HCT116 (cell line): ENCODE results near the gene LAD1. TPM values are rescaled to one million over a fixed set of nuclear protein-coding genes. Genes with fewer than 3 reads are reported as not detected.

Experiments
- ATAC-seq: fragments of 200-7000 bp; cut with Tn5 transposase; 2 replicates; pipeline ENCODE4 v1.9.1; 2020; ENCODE audit warnings: mild to moderate bottlenecking, moderate library complexity
- BruUV-seq: library from RNA; stranded (reverse); fragments of 400-500 nt; replicated peaks from 2 replicates; lab custom pipeline; 2021; lab: Mats Ljungman, UMichigan
- CTCF ChIA-PET: fragments of 300-600 bp; sonication (Branson Sonifier 250); formaldehyde crosslinking; loops from one replicate; lab custom pipeline; 2021; ENCODE audit warnings: antibody characterized with exemption; lab: Charles Lee
- POLR2A ChIA-PET: fragments of 300-600, 350-600 bp; sonication (Branson Sonifier 250); formaldehyde crosslinking; loops from one replicate; lab custom pipeline; 2021; ENCODE audit warnings: antibody characterized with exemption; lab: Charles Lee
- RAD21 ChIA-PET, 2 experiments: fragments of 300-600 bp; sonication (Branson Sonifier 250); formaldehyde crosslinking; loops; one replicate each; lab custom pipeline; 2023; ENCODE audit warnings: low total read pairs in 2 of 2; ENCODE audit not compliant: uncharacterized antibody in 2 of 2, unreplicated experiment in 2 of 2, low non-redundant PET in 1 of 2; lab: Charles Lee
- DNase-seq: peaks from one replicate; pipeline ENCODE4 v3.0.0-alpha.2; 2010; ENCODE audit warnings: low read depth, low spot score
- H2AFZ ChIP-seq: fragments of 200-600 bp; shearing (Covaris generic), sonication (generic); 2 replicates; pipeline ENCODE4 v1.6.1; 2017; ENCODE audit warnings: low read depth, mixed run types, mixed read lengths, antibody characterized with exemption, low read length; ENCODE audit not compliant: poor library complexity, severe bottlenecking
- H3K27ac ChIP-seq: 2 replicates; pipeline ENCODE4 v1.5.1; 2012; ENCODE audit warnings: low read depth, low read length
- H3K27me3 ChIP-seq: fragments of 200-600 bp; sonication (generic); 2 replicates; pipeline ENCODE4 v1.6.1; 2016; ENCODE audit warnings: mixed run types, low read length, mixed read lengths; ENCODE audit not compliant: insufficient read depth
- H3K36me3 ChIP-seq, 2 experiments: fragments of 200-500 bp in 1 of 2; fragments of 200-600 bp in 1 of 2; sonication (Bioruptor generic) in 1 of 2; sonication (generic) in 1 of 2; 2 replicates each; pipeline versions ENCODE4 v1.5.1 to v1.6.1; 2014 to 2016; ENCODE audit warnings: low read length in 2 of 2, inconsistent platforms in 1 of 2, mixed read lengths in 1 of 2, mixed run types in 1 of 2; ENCODE audit not compliant: insufficient read depth in 2 of 2, control insufficient read depth in 1 of 2
- H3K4me1 ChIP-seq, 2 experiments: fragments of 200-600 bp in 1 of 2; sonication (generic) in 1 of 2; 2 replicates each; pipeline versions ENCODE4 v1.5.1 to v1.6.1; 2012 to 2017; ENCODE audit warnings: low read length in 2 of 2, inconsistent platforms in 1 of 2, mild to moderate bottlenecking in 1 of 2, mixed read lengths in 1 of 2, mixed run types in 1 of 2, moderate library complexity in 1 of 2; ENCODE audit not compliant: insufficient read depth in 2 of 2, control insufficient read depth in 1 of 2
- H3K4me2 ChIP-seq: fragments of 200-600 bp; sonication (generic); 2 replicates; pipeline ENCODE4 v1.6.1; 2017; ENCODE audit warnings: mixed run types, low read length, mixed read lengths
- H3K4me3 ChIP-seq, 2 experiments: fragments of 200-600 bp in 1 of 2; sonication (generic) in 1 of 2; replicated peaks in 1 of 2; 2 replicates each; pipeline ENCODE4 v1.5.1; 2011 to 2016; ENCODE audit warnings: low read length in 2 of 2, control low read depth in 1 of 2, low read depth in 1 of 2, mild to moderate bottlenecking in 1 of 2, mixed read lengths in 1 of 2, mixed run types in 1 of 2
- H3K79me2 ChIP-seq: fragments of 200-600 bp; sonication (generic); 2 replicates; pipeline ENCODE4 v1.6.1; 2017; ENCODE audit warnings: mild to moderate bottlenecking, mixed run types, low read length, moderate library complexity, mixed read lengths; ENCODE audit not compliant: insufficient read depth
- H3K9ac ChIP-seq: fragments of 200-600 bp; sonication (generic); 2 replicates; pipeline ENCODE4 v1.6.1; 2016; ENCODE audit warnings: low read length, mixed read lengths
- H3K9me2 ChIP-seq: fragments of 200-600 bp; sonication (generic), shearing (Covaris generic); 2 replicates; pipeline ENCODE4 v1.6.1; 2017; ENCODE audit warnings: mixed run types, mild to moderate bottlenecking, moderate library complexity; ENCODE audit not compliant: insufficient read depth
- H3K9me3 ChIP-seq, 2 experiments: fragments of 200-500 bp in 1 of 2; fragments of 200-600 bp in 1 of 2; sonication (Bioruptor generic) in 1 of 2; sonication (generic) in 1 of 2; 2 replicates each; pipeline ENCODE4 v1.6.1; 2014 to 2017; ENCODE audit warnings: low read length in 2 of 2, mixed read lengths in 2 of 2, inconsistent platforms in 1 of 2, low read depth in 1 of 2, mild to moderate bottlenecking in 1 of 2, mixed run types in 1 of 2, moderate library complexity in 1 of 2; ENCODE audit not compliant: control insufficient read depth in 1 of 2, insufficient read depth in 1 of 2
- H4K20me1 ChIP-seq: fragments of 200-600 bp; sonication (generic), shearing (Covaris generic); 2 replicates; pipeline ENCODE4 v1.6.1; 2017; ENCODE audit warnings: mixed run types, mild to moderate bottlenecking, moderate library complexity; ENCODE audit not compliant: insufficient read depth
- CBX3 ChIP-seq: IDR thresholded peaks from 2 replicates; pipeline ENCODE4 v1.6.1; 2012; ENCODE audit warnings: low read depth
- CEBPB ChIP-seq: IDR thresholded peaks from 2 replicates; pipeline ENCODE4 v1.6.1; 2012; ENCODE audit warnings: low read depth
- EGR1 ChIP-seq: IDR thresholded peaks from 2 replicates; pipeline ENCODE4 v1.6.1; 2012; ENCODE audit warnings: low read depth
- EZH2 ChIP-seq: fragments of 200-600 bp; sonication (generic); IDR thresholded peaks from 2 replicates; pipeline ENCODE4 v1.6.1; 2017; ENCODE audit warnings: antibody characterized with exemption, mixed run types
- JUND ChIP-seq: IDR thresholded peaks from 2 replicates; pipeline ENCODE4 v1.6.1; 2012
- POLR2AphosphoS5 ChIP-seq: IDR thresholded peaks from 2 replicates; pipeline ENCODE4 v1.6.1; 2011; ENCODE audit warnings: mild to moderate bottlenecking, low read depth, low read length, moderate library complexity
- RAD21 ChIP-seq: IDR thresholded peaks from 2 replicates; pipeline ENCODE4 v1.6.1; 2012; ENCODE audit warnings: low read depth, mild to moderate bottlenecking
- SP1 ChIP-seq: IDR thresholded peaks from 2 replicates; pipeline ENCODE4 v1.6.1; 2012; ENCODE audit warnings: low read depth
- SRF ChIP-seq: IDR thresholded peaks from 2 replicates; pipeline ENCODE4 v1.6.1; 2012; ENCODE audit warnings: low read depth
- YY1 ChIP-seq: IDR thresholded peaks from 2 replicates; pipeline ENCODE4 v1.6.1; 2011; ENCODE audit warnings: low read length, low read depth, moderate library complexity, mild to moderate bottlenecking; ENCODE audit not compliant: insufficient replicate concordance; ENCODE audit errors: extremely low read depth
- ZFX ChIP-seq: fragments of 450-650 bp; IDR thresholded peaks from 2 replicates; pipeline ENCODE4 v1.6.1; 2017
- ZNF274 ChIP-seq: fragments of 200-500 bp; sonication (Bioruptor generic); IDR thresholded peaks from 2 replicates; pipeline ENCODE4 v1.6.1; 2014; ENCODE audit warnings: mild to moderate bottlenecking, low read depth, low read length, inconsistent platforms
- intact Hi-C: fragments of 100-400 bp; cut with micrococcal nuclease; formaldehyde crosslinking; loops from 2 replicates; pipeline ENCODE4 v1.10.0; 2022
- total RNA-seq: library from RNA; stranded (reverse); gene quantifications from one replicate; pipeline ENCODE4 v1.2.1, GENCODE V29; 2021; ENCODE audit not compliant: unreplicated experiment
- TF ChIP-seq, protein P1 (sequence below): IDR thresholded peaks from 2 replicates; pipeline ENCODE4 v1.6.1; 2011; ENCODE audit warnings: mild to moderate bottlenecking, low read length, moderate library complexity; ENCODE audit not compliant: insufficient replicate concordance; ENCODE audit errors: extremely low read depth
- TF ChIP-seq, protein P2 (sequence below), 3 experiments: fragments of 200-600 bp in 1 of 3; sonication (generic) in 1 of 3; IDR thresholded peaks in 2 of 3; conservative IDR thresholded peaks in 1 of 3; 2 replicates each; pipeline ENCODE4 v1.5.1; 2012 to 2017; ENCODE audit warnings: low read depth in 2 of 3, low read length in 2 of 3, antibody characterized with exemption in 1 of 3, borderline replicate concordance in 1 of 3, control low read depth in 1 of 3, mild to moderate bottlenecking in 1 of 3, mixed read lengths in 1 of 3, mixed run types in 1 of 3, moderate library complexity in 1 of 3; ENCODE audit not compliant: insufficient read depth in 1 of 3
- TF ChIP-seq, protein P3 (sequence below): IDR thresholded peaks from 2 replicates; pipeline ENCODE4 v1.6.1; 2012; ENCODE audit warnings: low read depth

LAD1 gene
- total RNA-seq, 1 experiment from 2014 or later = 56.1 TPM

DNA sequence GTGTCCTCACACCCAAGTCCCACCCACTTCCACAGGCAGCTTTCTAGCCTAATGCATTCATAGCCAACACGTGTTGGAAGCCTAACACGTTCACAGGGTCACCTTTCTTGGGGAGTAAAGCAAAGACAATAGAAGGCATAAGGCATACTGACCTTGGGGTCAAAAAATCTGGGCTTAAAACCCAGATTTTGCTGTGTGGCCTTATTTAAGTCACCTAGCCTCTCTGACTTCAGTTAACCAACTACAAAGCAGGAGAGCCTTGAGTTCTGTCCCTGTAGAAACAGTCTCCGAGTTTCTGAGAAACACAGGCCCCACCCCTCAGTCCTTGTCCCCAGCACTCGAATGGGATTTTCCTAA is 23.0 kb downstream of the LAD1 start:
- Histone ChIP-seq H3K79me2 (no peaks in the 10 kb centered on the region), H3K27me3 (peaks cover 8% of the 10 kb centered on the region; the same call in 1 of the 2 replicates), H3K4me2 (peak overlapping the region; percentile 42), H3K36me3 (no peaks in the 10 kb centered on the region), H3K9ac (no peak overlapping the region)
- CTCF ChIA-PET = interaction anchor here (0.6 to 2.5 kb wide), 5 partner anchors 10 to 71 kb away, joined by 3 to 10 read pairs (median 7); no protein-coding TSS in a partner anchor
- no peak for DNase-seq
- intact Hi-C loops = no loop called here
- RAD21 ChIA-PET = no interaction called here
- TF ChIP-seq EGR1 (no peak), SP1 (no peak), CEBPB (no peak), EZH2 (no peak), ZNF274 (no peak), ZFX (no peak), POLR2AphosphoS5 (no peak), JUND (no peak), YY1 (no peak), RAD21 (no peak), CBX3 (no peak), SRF (no peak)
- TF ChIP-seq, protein P1, sequence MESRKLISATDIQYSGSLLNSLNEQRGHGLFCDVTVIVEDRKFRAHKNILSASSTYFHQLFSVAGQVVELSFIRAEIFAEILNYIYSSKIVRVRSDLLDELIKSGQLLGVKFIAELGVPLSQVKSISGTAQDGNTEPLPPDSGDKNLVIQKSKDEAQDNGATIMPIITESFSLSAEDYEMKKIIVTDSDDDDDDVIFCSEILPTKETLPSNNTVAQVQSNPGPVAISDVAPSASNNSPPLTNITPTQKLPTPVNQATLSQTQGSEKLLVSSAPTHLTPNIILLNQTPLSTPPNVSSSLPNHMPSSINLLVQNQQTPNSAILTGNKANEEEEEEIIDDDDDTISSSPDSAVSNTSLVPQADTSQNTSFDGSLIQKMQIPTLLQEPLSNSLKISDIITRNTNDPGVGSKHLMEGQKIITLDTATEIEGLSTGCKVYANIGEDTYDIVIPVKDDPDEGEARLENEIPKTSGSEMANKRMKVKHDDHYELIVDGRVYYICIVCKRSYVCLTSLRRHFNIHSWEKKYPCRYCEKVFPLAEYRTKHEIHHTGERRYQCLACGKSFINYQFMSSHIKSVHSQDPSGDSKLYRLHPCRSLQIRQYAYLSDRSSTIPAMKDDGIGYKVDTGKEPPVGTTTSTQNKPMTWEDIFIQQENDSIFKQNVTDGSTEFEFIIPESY = no peak
- TF ChIP-seq, protein P2, sequence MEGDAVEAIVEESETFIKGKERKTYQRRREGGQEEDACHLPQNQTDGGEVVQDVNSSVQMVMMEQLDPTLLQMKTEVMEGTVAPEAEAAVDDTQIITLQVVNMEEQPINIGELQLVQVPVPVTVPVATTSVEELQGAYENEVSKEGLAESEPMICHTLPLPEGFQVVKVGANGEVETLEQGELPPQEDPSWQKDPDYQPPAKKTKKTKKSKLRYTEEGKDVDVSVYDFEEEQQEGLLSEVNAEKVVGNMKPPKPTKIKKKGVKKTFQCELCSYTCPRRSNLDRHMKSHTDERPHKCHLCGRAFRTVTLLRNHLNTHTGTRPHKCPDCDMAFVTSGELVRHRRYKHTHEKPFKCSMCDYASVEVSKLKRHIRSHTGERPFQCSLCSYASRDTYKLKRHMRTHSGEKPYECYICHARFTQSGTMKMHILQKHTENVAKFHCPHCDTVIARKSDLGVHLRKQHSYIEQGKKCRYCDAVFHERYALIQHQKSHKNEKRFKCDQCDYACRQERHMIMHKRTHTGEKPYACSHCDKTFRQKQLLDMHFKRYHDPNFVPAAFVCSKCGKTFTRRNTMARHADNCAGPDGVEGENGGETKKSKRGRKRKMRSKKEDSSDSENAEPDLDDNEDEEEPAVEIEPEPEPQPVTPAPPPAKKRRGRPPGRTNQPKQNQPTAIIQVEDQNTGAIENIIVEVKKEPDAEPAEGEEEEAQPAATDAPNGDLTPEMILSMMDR (IDR thresholded peaks at IDR 0.05 in 2 of 3, conservative IDR thresholded peaks at IDR 0.05 in 1 of 3; ENCODE audit: borderline replicate concordance in 1 of 3, insufficient read depth in 1 of 3, low read depth in 2 of 3, low read length in 2 of 3) = no peak
- TF ChIP-seq, protein P3, sequence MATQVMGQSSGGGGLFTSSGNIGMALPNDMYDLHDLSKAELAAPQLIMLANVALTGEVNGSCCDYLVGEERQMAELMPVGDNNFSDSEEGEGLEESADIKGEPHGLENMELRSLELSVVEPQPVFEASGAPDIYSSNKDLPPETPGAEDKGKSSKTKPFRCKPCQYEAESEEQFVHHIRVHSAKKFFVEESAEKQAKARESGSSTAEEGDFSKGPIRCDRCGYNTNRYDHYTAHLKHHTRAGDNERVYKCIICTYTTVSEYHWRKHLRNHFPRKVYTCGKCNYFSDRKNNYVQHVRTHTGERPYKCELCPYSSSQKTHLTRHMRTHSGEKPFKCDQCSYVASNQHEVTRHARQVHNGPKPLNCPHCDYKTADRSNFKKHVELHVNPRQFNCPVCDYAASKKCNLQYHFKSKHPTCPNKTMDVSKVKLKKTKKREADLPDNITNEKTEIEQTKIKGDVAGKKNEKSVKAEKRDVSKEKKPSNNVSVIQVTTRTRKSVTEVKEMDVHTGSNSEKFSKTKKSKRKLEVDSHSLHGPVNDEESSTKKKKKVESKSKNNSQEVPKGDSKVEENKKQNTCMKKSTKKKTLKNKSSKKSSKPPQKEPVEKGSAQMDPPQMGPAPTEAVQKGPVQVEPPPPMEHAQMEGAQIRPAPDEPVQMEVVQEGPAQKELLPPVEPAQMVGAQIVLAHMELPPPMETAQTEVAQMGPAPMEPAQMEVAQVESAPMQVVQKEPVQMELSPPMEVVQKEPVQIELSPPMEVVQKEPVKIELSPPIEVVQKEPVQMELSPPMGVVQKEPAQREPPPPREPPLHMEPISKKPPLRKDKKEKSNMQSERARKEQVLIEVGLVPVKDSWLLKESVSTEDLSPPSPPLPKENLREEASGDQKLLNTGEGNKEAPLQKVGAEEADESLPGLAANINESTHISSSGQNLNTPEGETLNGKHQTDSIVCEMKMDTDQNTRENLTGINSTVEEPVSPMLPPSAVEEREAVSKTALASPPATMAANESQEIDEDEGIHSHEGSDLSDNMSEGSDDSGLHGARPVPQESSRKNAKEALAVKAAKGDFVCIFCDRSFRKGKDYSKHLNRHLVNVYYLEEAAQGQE = no peak
- TF ChIP-seq, all 23 proteins: peak for 0
- ATAC-seq = no peak
- BruUV-seq = no TSS peak
- Histone ChIP-seq H3K4me3 (no peak overlapping the region), H2AFZ (no peak overlapping the region), H3K9me3 (no peaks in the 10 kb centered on the region), H3K4me1 (peaks cover 5 to 25% of the 10 kb centered on the region in 2 experiments; a peak in 3 of 4 replicates), H3K27ac (no peak overlapping the region), H4K20me1 (no peaks in the 10 kb centered on the region), H3K9me2 (no peaks in the 10 kb centered on the region)
- POLR2A ChIA-PET = no interaction called here
